Fibroblast of peridontal ligament (primary cell): Measurements from ENCODE around the gene ZNF345.

ENCODE experiments used
- DNase-seq: peaks from one replicate; pipeline ENCODE4 v3.0.0-alpha.2; 2010; ENCODE audit errors: extremely low read depth

ZNF345 gene

DNA sequence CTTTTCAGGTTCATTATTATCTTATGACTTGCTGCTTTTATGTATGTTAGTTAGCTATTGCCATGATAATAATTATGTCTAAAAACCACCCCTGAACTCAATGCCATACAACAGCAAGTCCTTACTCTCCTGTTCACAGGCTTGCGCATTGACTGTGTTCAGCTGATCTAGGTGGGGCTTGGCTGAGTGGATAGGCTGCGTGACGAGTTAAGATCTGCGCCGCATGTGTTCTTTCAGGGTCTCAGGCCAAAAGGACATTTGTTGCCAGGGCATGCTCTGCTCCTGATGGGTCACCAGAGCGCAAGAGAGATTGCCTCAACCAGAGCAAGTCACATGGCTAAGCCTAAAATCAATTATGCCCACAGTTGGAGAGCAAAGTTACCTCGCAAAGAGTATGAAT, 66.3 kb downstream of the ZNF345 start:
- peak; percentile 65 for DNase-seq

DNA sequence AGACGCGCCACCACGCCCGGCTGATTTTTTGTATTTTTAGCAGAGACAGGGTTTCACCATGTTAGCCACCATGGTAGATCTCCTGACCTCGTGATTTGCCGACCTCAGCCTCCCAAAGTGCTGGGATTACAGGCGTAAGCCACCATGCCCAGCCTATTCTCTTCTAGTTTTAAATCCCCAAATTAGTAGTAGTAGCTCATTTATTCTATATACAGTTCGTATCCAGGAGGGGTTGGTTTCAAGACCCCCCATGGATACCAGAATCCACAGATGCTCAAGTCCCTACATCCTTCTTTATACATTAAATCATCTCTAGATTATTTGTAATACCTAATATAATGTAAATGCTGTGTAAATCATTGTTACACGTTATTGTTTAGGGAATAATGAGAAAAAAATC, 67.4 kb downstream of the ZNF345 start:
- no peak for DNase-seq
